GM23248 (cell line): ENCODE measurements around the gene CALML6. TPM values are rescaled to one million over a fixed set of nuclear protein-coding genes. Genes with fewer than 3 reads are reported as not detected.
"Not testable (repeated sequence)": the region's sequence is repeated elsewhere in the genome, so short reads cannot be mapped to it uniquely, and the experiment has no call there.

Source experiments
- DNase-seq: peaks from one replicate; pipeline ENCODE4 v3.0.0-alpha.2; 2015
- H2AFZ ChIP-seq: fragments of 200-600 bp; sonication (generic); 2 replicates; pipeline ENCODE4 v1.6.1; 2016; ENCODE audit warnings: antibody characterized with exemption
- H3F3A ChIP-seq: fragments of 200-600 bp; sonication (generic); 2 replicates; pipeline ENCODE4 v1.6.1; 2016; ENCODE audit warnings: mild to moderate bottlenecking, antibody characterized with exemption, mixed run types; ENCODE audit not compliant: insufficient read depth
- H3K27ac ChIP-seq: fragments of 200-600 bp; sonication (generic); 2 replicates; pipeline ENCODE4 v1.5.1; 2016; ENCODE audit warnings: mild to moderate bottlenecking
- H3K27me3 ChIP-seq: fragments of 200-600 bp; sonication (generic); replicated peaks from 2 replicates; pipeline ENCODE4 v1.6.1; 2016; ENCODE audit warnings: mild to moderate bottlenecking; ENCODE audit not compliant: insufficient read depth
- H3K36me3 ChIP-seq: fragments of 200-600 bp; sonication (generic); 2 replicates; pipeline ENCODE4 v1.6.1; 2016; ENCODE audit warnings: low read depth, mild to moderate bottlenecking
- H3K4me1 ChIP-seq: fragments of 200-600 bp; sonication (generic); 2 replicates; pipeline ENCODE4 v1.6.1; 2016; ENCODE audit warnings: mild to moderate bottlenecking; ENCODE audit not compliant: insufficient read depth
- H3K4me2 ChIP-seq: fragments of 200-600 bp; sonication (generic); one replicate; pipeline ENCODE4 v1.6.1; 2016; ENCODE audit warnings: mild to moderate bottlenecking; ENCODE audit not compliant: unreplicated experiment
- H3K4me3 ChIP-seq: fragments of 200-600 bp; sonication (generic); 2 replicates; pipeline ENCODE4 v1.5.1; 2016; ENCODE audit warnings: mild to moderate bottlenecking
- H3K79me2 ChIP-seq: fragments of 200-600 bp; sonication (generic); 2 replicates; pipeline ENCODE4 v1.6.1; 2016; ENCODE audit warnings: mild to moderate bottlenecking; ENCODE audit not compliant: insufficient read depth
- H3K9ac ChIP-seq: fragments of 200-600 bp; sonication (generic); 2 replicates; pipeline ENCODE4 v1.6.1; 2016; ENCODE audit warnings: mild to moderate bottlenecking
- H3K9me2 ChIP-seq: fragments of 200-600 bp; sonication (generic); 2 replicates; pipeline ENCODE4 v1.6.1; 2016; ENCODE audit warnings: mixed run types, mild to moderate bottlenecking, moderate library complexity; ENCODE audit not compliant: insufficient read depth
- H3K9me3 ChIP-seq: fragments of 200-600 bp; sonication (generic); one replicate; pipeline ENCODE4 v1.6.1; 2017; ENCODE audit warnings: low read depth
- H4K20me1 ChIP-seq: fragments of 200-600 bp; sonication (generic); 2 replicates; pipeline ENCODE4 v1.6.0; 2016; ENCODE audit not compliant: insufficient read depth
- EZH2 ChIP-seq: fragments of 200-600 bp; sonication (generic); IDR thresholded peaks from 2 replicates; pipeline ENCODE4 v1.6.1; 2018; ENCODE audit warnings: antibody characterized with exemption, mild to moderate bottlenecking; ENCODE audit not compliant: insufficient read depth, poor library complexity, severe bottlenecking
- EZH2phosphoT487 ChIP-seq: fragments of 200-600 bp; sonication (generic); IDR thresholded peaks from 2 replicates; pipeline ENCODE4 v1.6.1; 2018; ENCODE audit warnings: antibody characterized with exemption, moderate library complexity, mild to moderate bottlenecking, low read depth; ENCODE audit not compliant: insufficient read depth
- WGBS, 2 experiments: methylation state at CpG; one replicate each; pipeline ENCODE4 v1.1.6; 2015 to 2017; ENCODE audit warnings: low lambda C conversion rate in 2 of 2, low coverage in 1 of 2; ENCODE audit errors: missing lambda C conversion rate in 2 of 2; 5-methylcytosine and 5-hydroxymethylcytosine counted together
- in situ Hi-C: fragments of 300-500 bp; cut with MboI; formaldehyde crosslinking; loops from 2 replicates; pipeline ENCODE4 v1.15.0; 2020
- polyA plus RNA-seq: library from polyadenylated mRNA; unstranded; fragments of >200 nt; fragmentation: Nextera tagmentation; extraction: Ambion mirVana; gene quantifications from 2 replicates; pipeline ENCODE4 v1.2.1, GENCODE V29; 2016
- total RNA-seq: library from RNA; depleted of rRNA; stranded (reverse); fragments of >200 nt; shearing (Covaris generic); gene quantifications from 2 replicates; pipeline ENCODE4 v1.2.3, GENCODE V29; 2014

Gene CALML6
- total and polyA plus RNA-seq, 2 experiments from 2014 or later: 0.11 TPM; not detected in 1

DNA sequence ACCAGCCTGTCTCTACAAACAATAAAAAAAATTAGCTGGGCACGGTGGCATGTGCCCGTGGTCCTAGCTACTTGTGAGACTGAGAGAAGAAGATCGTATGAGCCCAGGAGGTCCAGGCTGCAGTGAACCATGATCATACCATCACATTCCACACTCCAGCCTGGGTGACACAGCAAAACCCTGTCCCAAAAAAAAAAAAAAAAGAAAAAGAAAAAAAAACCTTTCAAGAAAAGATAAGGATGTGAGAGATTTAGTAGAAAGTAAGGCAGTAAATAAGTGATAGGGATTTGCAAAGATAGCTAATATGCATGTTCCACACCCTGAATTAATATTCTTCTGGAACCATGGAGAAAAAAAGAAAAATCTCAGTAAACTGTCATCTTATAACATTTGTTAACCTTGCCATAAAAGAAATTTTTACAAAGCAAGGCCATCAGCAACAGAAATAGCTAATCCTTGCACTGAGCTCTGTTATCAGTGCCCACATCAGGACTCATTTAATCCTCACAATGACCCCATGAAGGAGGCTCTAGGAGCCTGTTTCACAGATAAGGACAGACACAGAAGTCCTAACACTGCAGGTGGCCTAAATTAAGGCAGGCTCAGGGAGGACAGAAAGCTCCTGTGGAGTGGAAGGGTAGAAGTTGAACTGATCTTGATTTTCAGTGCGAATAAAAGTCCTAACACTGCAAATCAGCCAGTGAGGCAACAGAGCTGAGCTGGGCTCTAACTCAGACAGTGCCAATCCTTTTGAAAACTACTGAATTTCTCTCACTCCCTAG is 31.8 kb upstream of the CALML6 start:
- Histone ChIP-seq H3K9me2 (no peaks in the 10 kb centered on the region), H3F3A (peaks cover 21% of the 10 kb centered on the region), H3K36me3 (0 out of 2 replicates have a peak, but pooled peaks cover 3% of the 10 kb centered on the region), H2AFZ (no peak overlapping the region), H4K20me1 (peaks cover 74% of the 10 kb centered on the region; the same call in 1 of the 2 replicates), H3K4me1 (peaks cover 33% of the 10 kb centered on the region), H3K4me3 (no peak overlapping the region), H3K27me3 (no peaks in the 10 kb centered on the region), H3K27ac (peak overlapping the region; percentile 66), H3K9ac (peak overlapping the region; percentile 35; the same call in 1 of the 2 replicates), H3K4me2 (peak overlapping the region; percentile 47), H3K9me3 (no peaks in the 10 kb centered on the region), H3K79me2 (peaks cover 100% of the 10 kb centered on the region)
- TF ChIP-seq EZH2 (no peak), EZH2phosphoT487 (no peak)
- WGBS, 2 experiments: 35 to 48% methylated on average over 4 of the region's 4 CpGs
- DNase-seq: peak; percentile 52
- in situ Hi-C loops: no loop called here

DNA sequence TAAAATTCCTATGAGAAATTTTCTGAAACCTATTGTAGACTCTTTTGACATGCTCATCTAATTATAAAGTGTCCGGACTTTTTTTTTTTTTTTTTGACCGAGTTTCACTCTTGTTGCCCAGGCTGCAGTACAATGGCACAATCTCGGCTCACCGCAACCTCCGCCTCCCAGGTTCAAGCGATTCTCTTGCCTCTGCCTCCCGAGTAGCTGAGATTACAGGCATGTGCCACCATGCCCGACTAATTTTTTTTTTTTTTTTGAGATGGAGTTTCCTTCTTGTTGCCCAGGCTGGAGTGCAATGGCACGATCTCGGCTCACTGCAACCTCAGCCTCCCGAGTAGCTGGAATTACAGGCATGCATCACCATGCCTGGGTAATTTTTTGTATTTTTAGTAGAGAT is 31.2 kb upstream of the CALML6 start:
- H3K36me3 ChIP-seq, H3K27me3 ChIP-seq, H3K4me2 ChIP-seq, H3K4me3 ChIP-seq, H3K9me3 ChIP-seq, H2AFZ ChIP-seq, in situ Hi-C loops, H3K9me2 ChIP-seq, DNase-seq: not testable (repeated sequence)
- H3F3A ChIP-seq: peaks cover 19% of the 10 kb centered on the region
- H3K27ac ChIP-seq: peak overlapping the region; percentile 66
- H3K9ac ChIP-seq: peak overlapping the region; percentile 35; the same call in 1 of the 2 replicates
- peaks cover 100% of the 10 kb centered on the region for H3K79me2 ChIP-seq
- 38 to 39% methylated on average over 11 of the region's 11 CpGs for WGBS, 2 experiments
- H3K4me1 ChIP-seq: peaks cover 39% of the 10 kb centered on the region
- peaks cover 70% of the 10 kb centered on the region; the same call in 1 of the 2 replicates for H4K20me1 ChIP-seq

GRCh38 chr1:1889090-1889750 is 25.8 kb upstream of the CALML6 start:
- peaks cover 36% of the 10 kb centered on the region; the same call in 1 of the 2 replicates for H4K20me1 ChIP-seq
- no peaks in the 10 kb centered on the region for H3K9me2 ChIP-seq
- H3K36me3 ChIP-seq: 0 out of 2 replicates have a peak, but pooled peaks cover 3% of the 10 kb centered on the region
- H2AFZ ChIP-seq: no peak overlapping the region
- H3K4me2 ChIP-seq: peak overlapping the region; percentile 92
- H3K9me3 ChIP-seq: no peaks in the 10 kb centered on the region
- H3K9ac ChIP-seq: peak overlapping the region; percentile 93
- DNase-seq: peak; percentile 58
- H3K79me2 ChIP-seq: peaks cover 69% of the 10 kb centered on the region
- WGBS, 2 experiments: 0 to 1% methylated on average over 9 of the region's 9 CpGs
- peak overlapping the region; percentile 76 for H3K27ac ChIP-seq
- no peaks in the 10 kb centered on the region for H3K27me3 ChIP-seq
- in situ Hi-C loops: no loop called here
- H3K4me3 ChIP-seq: peak overlapping the region; percentile 91
- H3K4me1 ChIP-seq: peaks cover 41% of the 10 kb centered on the region
- H3F3A ChIP-seq: peaks cover 15% of the 10 kb centered on the region
- TF ChIP-seq EZH2 (no peak), EZH2phosphoT487 (no peak)

- DNase-seq: peak; percentile 76
- WGBS, 2 experiments: 1% methylated on average over 49 to 70 of the region's 88 CpGs
- Histone ChIP-seq H2AFZ (no peak overlapping the region), H4K20me1 (peaks cover 30% of the 10 kb centered on the region; the same call in 1 of the 2 replicates), H3K9me3 (no peaks in the 10 kb centered on the region), H3K9ac (peak overlapping the region; percentile 93), H3K27me3 (no peaks in the 10 kb centered on the region), H3K4me3 (peak overlapping the region; percentile 91), H3K4me1 (peaks cover 47% of the 10 kb centered on the region), H3K36me3 (0 out of 2 replicates have a peak, but pooled peaks cover 3% of the 10 kb centered on the region), H3K4me2 (peak overlapping the region; percentile 92), H3K27ac (peak overlapping the region; percentile 76), H3K9me2 (no peaks in the 10 kb centered on the region), H3F3A (peaks cover 13% of the 10 kb centered on the region), H3K79me2 (peaks cover 62% of the 10 kb centered on the region)
- TF ChIP-seq EZH2 (no peak), EZH2phosphoT487 (no peak)
- in situ Hi-C loops: no loop called here
These were observed 25.1 kb upstream of the CALML6 start for GRCh38 chr1:1889847-1890505.
